DND-41 (cell line): ENCODE measurements around the gene ACBD4.

Experiments
- ATAC-seq: fragments of 200-7000 bp; cut with Tn5 transposase; 3 replicates; pipeline ENCODE4 v1.9.1; 2021; ENCODE audit warnings: low read depth; ENCODE audit not compliant: insufficient read depth
- DNase-seq: peaks from one replicate; pipeline ENCODE4 v3.0.0-alpha.2; 2020
- H2AFZ ChIP-seq: 2 replicates; pipeline ENCODE4 v1.6.0; 2012; ENCODE audit warnings: low read depth, low read length
- H3K27ac ChIP-seq: 2 replicates; pipeline ENCODE4 v1.5.1; 2012; ENCODE audit warnings: low read length, inconsistent platforms
- H3K27me3 ChIP-seq: fragments of 200-600 bp; sonication (generic); 2 replicates; pipeline ENCODE4 v1.6.0; 2012; ENCODE audit warnings: low read length, mild to moderate bottlenecking, inconsistent platforms; ENCODE audit not compliant: insufficient read depth, poor library complexity
- H3K36me3 ChIP-seq: 2 replicates; pipeline ENCODE4 v1.5.1; 2012; ENCODE audit warnings: low read length, inconsistent platforms; ENCODE audit not compliant: insufficient read depth
- H3K4me1 ChIP-seq: 2 replicates; pipeline ENCODE4 v1.5.1; 2012; ENCODE audit warnings: mild to moderate bottlenecking, low read length; ENCODE audit not compliant: insufficient read depth
- H3K4me2 ChIP-seq: 2 replicates; pipeline ENCODE4 v1.6.0; 2012; ENCODE audit warnings: mild to moderate bottlenecking, moderate library complexity, low read length, inconsistent platforms; ENCODE audit not compliant: insufficient read depth
- H3K4me3 ChIP-seq, 2 experiments: fragments of 200-600 bp in 1 of 2; shearing (Covaris generic) in 1 of 2; 2 replicates each; pipeline ENCODE4 v1.5.1; 2012 to 2016; ENCODE audit warnings: inconsistent platforms in 2 of 2, low read length in 2 of 2, mild to moderate bottlenecking in 2 of 2, low read depth in 1 of 2, moderate library complexity in 1 of 2
- H3K79me2 ChIP-seq: 2 replicates; pipeline ENCODE4 v1.6.0; 2012; ENCODE audit warnings: low read length, inconsistent platforms; ENCODE audit not compliant: insufficient read depth
- H3K9ac ChIP-seq: 2 replicates; pipeline ENCODE4 v1.6.0; 2012; ENCODE audit warnings: low read depth, mild to moderate bottlenecking, inconsistent platforms, low read length, moderate library complexity
- H3K9me3 ChIP-seq: 2 replicates; pipeline ENCODE4 v1.5.1; 2012; ENCODE audit warnings: low read length, moderate library complexity, mild to moderate bottlenecking, inconsistent platforms; ENCODE audit not compliant: insufficient read depth, severe bottlenecking
- H4K20me1 ChIP-seq: 2 replicates; pipeline ENCODE4 v1.6.0; 2012; ENCODE audit warnings: low read length; ENCODE audit not compliant: insufficient read depth
- EZH2 ChIP-seq: IDR thresholded peaks from 3 replicates; pipeline ENCODE4 v1.6.1; 2012; ENCODE audit warnings: borderline replicate concordance, low read depth, mild to moderate bottlenecking, moderate library complexity, low read length, inconsistent platforms; ENCODE audit not compliant: severe bottlenecking
- TF ChIP-seq, protein P1 (sequence below): IDR thresholded peaks from 2 replicates; pipeline ENCODE4 v1.5.1; 2012; ENCODE audit warnings: borderline replicate concordance, low read length, moderate library complexity, mild to moderate bottlenecking; ENCODE audit not compliant: poor library complexity, severe bottlenecking; ENCODE audit errors: extremely low read depth

Gene ACBD4

DNA sequence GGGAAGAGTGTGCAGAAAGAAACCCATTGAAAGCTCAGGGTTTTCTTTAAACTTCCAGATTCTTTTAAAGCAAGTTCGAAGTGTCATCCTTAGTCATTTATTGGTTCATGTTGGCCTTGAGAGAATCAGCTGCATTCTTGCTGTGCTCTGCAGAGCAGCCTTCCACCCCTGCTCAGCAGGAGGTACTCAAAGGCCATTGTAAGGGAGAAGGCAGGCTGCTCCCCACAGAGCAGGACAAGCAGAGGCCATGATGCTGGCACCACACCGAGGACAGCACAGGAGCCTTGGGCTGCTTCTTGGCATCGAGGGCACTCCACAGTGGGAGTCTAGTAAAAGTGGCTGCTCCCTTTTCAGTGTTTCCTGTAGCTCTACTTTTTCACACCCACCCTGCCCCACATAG, 44.8 kb upstream of the ACBD4 start:
- H3K9me3 ChIP-seq, result no peaks in the 10 kb centered on the region
- no peak overlapping the region for H3K9ac ChIP-seq

GRCh38 chr17:45091778-45092425, 43.6 kb upstream of the ACBD4 start:
- Histone ChIP-seq H4K20me1 (peaks cover 9% of the 10 kb centered on the region; the same call in 1 of the 2 replicates), H3K27me3 (no peaks in the 10 kb centered on the region), H3K4me2 (no peak overlapping the region), H2AFZ (no peak overlapping the region), H3K4me3 (no peak overlapping the region), H3K9ac (no peak overlapping the region), H3K36me3 (peaks cover 91% of the 10 kb centered on the region), H3K9me3 (no peaks in the 10 kb centered on the region), H3K4me1 (no peaks in the 10 kb centered on the region), H3K79me2 (peaks cover 2% of the 10 kb centered on the region; the same call in 1 of the 2 replicates), H3K27ac (no peak overlapping the region)
- TF ChIP-seq, protein P1, sequence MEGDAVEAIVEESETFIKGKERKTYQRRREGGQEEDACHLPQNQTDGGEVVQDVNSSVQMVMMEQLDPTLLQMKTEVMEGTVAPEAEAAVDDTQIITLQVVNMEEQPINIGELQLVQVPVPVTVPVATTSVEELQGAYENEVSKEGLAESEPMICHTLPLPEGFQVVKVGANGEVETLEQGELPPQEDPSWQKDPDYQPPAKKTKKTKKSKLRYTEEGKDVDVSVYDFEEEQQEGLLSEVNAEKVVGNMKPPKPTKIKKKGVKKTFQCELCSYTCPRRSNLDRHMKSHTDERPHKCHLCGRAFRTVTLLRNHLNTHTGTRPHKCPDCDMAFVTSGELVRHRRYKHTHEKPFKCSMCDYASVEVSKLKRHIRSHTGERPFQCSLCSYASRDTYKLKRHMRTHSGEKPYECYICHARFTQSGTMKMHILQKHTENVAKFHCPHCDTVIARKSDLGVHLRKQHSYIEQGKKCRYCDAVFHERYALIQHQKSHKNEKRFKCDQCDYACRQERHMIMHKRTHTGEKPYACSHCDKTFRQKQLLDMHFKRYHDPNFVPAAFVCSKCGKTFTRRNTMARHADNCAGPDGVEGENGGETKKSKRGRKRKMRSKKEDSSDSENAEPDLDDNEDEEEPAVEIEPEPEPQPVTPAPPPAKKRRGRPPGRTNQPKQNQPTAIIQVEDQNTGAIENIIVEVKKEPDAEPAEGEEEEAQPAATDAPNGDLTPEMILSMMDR, result no peak
- no peak for TF ChIP-seq EZH2
- no peak for ATAC-seq
- DNase-seq, result no peak

More for the DNA sequence above, 44.8 kb upstream of the ACBD4 start:
- Histone ChIP-seq H2AFZ (no peak overlapping the region), H3K4me2 (no peak overlapping the region), H3K36me3 (peaks cover 90% of the 10 kb centered on the region), H3K27ac (no peak overlapping the region), H3K27me3 (no peaks in the 10 kb centered on the region), H4K20me1 (peaks cover 9% of the 10 kb centered on the region; the same call in 1 of the 2 replicates), H3K79me2 (peaks cover 2% of the 10 kb centered on the region; the same call in 1 of the 2 replicates), H3K4me3 (no peak overlapping the region), H3K4me1 (no peaks in the 10 kb centered on the region)
- no peak for TF ChIP-seq EZH2
- TF ChIP-seq, protein P1, result no peak
- no peak for ATAC-seq
- no peak for DNase-seq

DNA sequence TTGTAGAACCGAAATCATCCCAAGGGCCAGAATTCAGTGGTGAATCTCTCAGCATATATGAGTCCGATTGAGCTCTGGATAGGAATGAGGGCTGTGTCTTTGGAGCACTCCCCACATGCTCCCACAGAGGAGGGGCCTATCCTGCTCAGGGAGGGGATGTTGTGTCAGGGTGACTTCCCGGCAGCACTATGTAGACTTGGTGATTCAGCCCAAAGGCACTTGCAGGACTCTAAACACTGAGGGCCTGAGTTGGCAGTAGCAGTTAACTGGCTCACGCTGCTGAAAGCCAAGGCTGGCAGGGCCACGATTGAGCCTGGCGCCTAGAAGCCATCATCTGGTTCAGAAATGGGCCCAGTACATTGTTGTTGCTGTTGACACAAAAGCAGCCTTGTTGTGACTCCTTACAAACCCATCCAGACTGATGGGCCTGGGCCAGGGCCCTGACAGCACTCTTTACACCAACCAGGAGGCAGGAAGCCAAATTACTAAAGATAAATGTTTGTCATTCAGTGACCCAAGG, 42.5 kb upstream of the ACBD4 start:
- ATAC-seq (no peak), DNase-seq (no peak)
- Histone ChIP-seq H3K27ac (0 out of 2 replicates have a peak overlapping the region, but pooled peaks have one; percentile 8), H3K9ac (no peak overlapping the region), H3K4me1 (no peaks in the 10 kb centered on the region), H2AFZ (no peak overlapping the region), H3K36me3 (peaks cover 91% of the 10 kb centered on the region), H3K79me2 (peaks cover 2% of the 10 kb centered on the region; the same call in 1 of the 2 replicates), H3K9me3 (no peaks in the 10 kb centered on the region), H4K20me1 (peaks cover 6% of the 10 kb centered on the region; the same call in 1 of the 2 replicates), H3K4me2 (no peak overlapping the region), H3K27me3 (no peaks in the 10 kb centered on the region), H3K4me3 (no peak overlapping the region)
- TF ChIP-seq, protein P1, result no peak
- TF ChIP-seq EZH2, result no peak
